SK-N-SH (cell line): ENCODE results near the gene FIGN. TPM values are rescaled to one million over a fixed set of nuclear protein-coding genes. Genes with fewer than 3 reads are reported as not detected.

Experiments used
- CTCF ChIA-PET: fragments of 300-600, 350-600 bp; formaldehyde crosslinking; extraction: SDS; loops from one replicate; lab custom pipeline; 2021; lab: Yijun Ruan, JAX
- POLR2A ChIA-PET: fragments of 350-600 bp; sonication (Branson Sonifier 250); formaldehyde crosslinking; extraction: SDS; loops from one replicate; lab custom pipeline; 2020; ENCODE audit warnings: antibody characterized with exemption, inconsistent platforms; lab: Yijun Ruan, JAX
- DNase-seq: peaks from one replicate; pipeline ENCODE4 v3.0.0; 2012
- H2AFZ ChIP-seq: fragments of 200-600 bp; sonication (generic); 2 replicates; pipeline ENCODE4 v1.8.1; 2016; ENCODE audit warnings: antibody characterized with exemption, mild to moderate bottlenecking, low read depth
- H3F3A ChIP-seq: fragments of 200-600 bp; sonication (generic); replicated peaks from 2 replicates; pipeline ENCODE3; 2016; ENCODE audit warnings: antibody characterized with exemption, mild to moderate bottlenecking; ENCODE audit not compliant: insufficient read depth
- H3K27ac ChIP-seq, 2 experiments: fragments of 200-500 bp in 1 of 2; fragments of 200-600 bp in 1 of 2; sonication (Bioruptor generic) in 1 of 2; sonication (generic), shearing (Covaris generic) in 1 of 2; 2 replicates each; pipeline versions ENCODE4 v1.5.1 to v1.6.1; 2014 to 2016; ENCODE audit warnings: low read depth in 2 of 2, inconsistent platforms in 1 of 2, low read length in 1 of 2, mild to moderate bottlenecking in 1 of 2, mixed read lengths in 1 of 2
- H3K27me3 ChIP-seq: fragments of 200-600 bp; sonication (generic), shearing (Covaris generic); 2 replicates; pipeline ENCODE4 v1.6.1; 2016; ENCODE audit warnings: mixed run types; ENCODE audit not compliant: insufficient read depth
- H3K36me3 ChIP-seq, 2 experiments: fragments of 200-500 bp in 1 of 2; fragments of 200-600 bp in 1 of 2; sonication (Bioruptor generic) in 1 of 2; sonication (generic) in 1 of 2; replicated peaks in 1 of 2; 2 replicates each; pipeline versions ENCODE3 to v1.5.1; 2014 to 2016; ENCODE audit warnings: low read length in 1 of 2, mild to moderate bottlenecking in 1 of 2; ENCODE audit not compliant: insufficient read depth in 2 of 2, control insufficient read depth in 1 of 2
- H3K4me1 ChIP-seq, 2 experiments: fragments of 200-500 bp in 1 of 2; fragments of 200-600 bp in 1 of 2; sonication (Bioruptor generic) in 1 of 2; sonication (generic), shearing (Covaris generic) in 1 of 2; 2 replicates each; pipeline versions ENCODE4 v1.5.1 to v1.6.1; 2014 to 2016; ENCODE audit warnings: low read depth in 1 of 2, low read length in 1 of 2, mixed run types in 1 of 2; ENCODE audit not compliant: insufficient read depth in 2 of 2, control insufficient read depth in 1 of 2
- H3K4me2 ChIP-seq: fragments of 200-600 bp; sonication (generic), shearing (Covaris generic); 2 replicates; pipeline ENCODE4 v1.6.1; 2017; ENCODE audit warnings: mixed run types
- H3K4me3 ChIP-seq, 2 experiments: fragments of 200-500 bp in 1 of 2; fragments of 200-600 bp in 1 of 2; sonication (Bioruptor generic) in 1 of 2; sonication (generic), shearing (Covaris generic) in 1 of 2; 2 replicates each; pipeline versions ENCODE4 v1.5.1 to v1.8.1; 2014 to 2016; ENCODE audit warnings: low read depth in 2 of 2, inconsistent platforms in 1 of 2, low read length in 1 of 2, mild to moderate bottlenecking in 1 of 2, mixed read lengths in 1 of 2, moderate library complexity in 1 of 2
- H3K79me2 ChIP-seq: fragments of 200-600 bp; sonication (generic); 2 replicates; pipeline ENCODE4 v1.8.1; 2017; ENCODE audit warnings: mild to moderate bottlenecking; ENCODE audit not compliant: insufficient read depth
- H3K9ac ChIP-seq: fragments of 200-600 bp; sonication (generic); 2 replicates; pipeline ENCODE4 v1.6.1; 2017; ENCODE audit warnings: mixed run types
- H3K9me2 ChIP-seq: fragments of 200-600 bp; sonication (generic); 2 replicates; pipeline ENCODE4 v1.6.1; 2017; ENCODE audit warnings: mixed run types
- H3K9me3 ChIP-seq: fragments of 200-600 bp; sonication (generic); 2 replicates; pipeline ENCODE4 v1.6.1; 2017; ENCODE audit warnings: mixed run types, mild to moderate bottlenecking, moderate library complexity
- H4K20me1 ChIP-seq: fragments of 200-600 bp; sonication (generic); 2 replicates; pipeline ENCODE4 v1.6.1; 2017; ENCODE audit warnings: mild to moderate bottlenecking, mixed run types; ENCODE audit not compliant: insufficient read depth
- CHD2 ChIP-seq: fragments of 150-350 bp; IDR thresholded peaks from 2 replicates; pipeline ENCODE4 v1.6.1; 2018; ENCODE audit warnings: low read length; ENCODE audit not compliant: partially characterized antibody
- EP300 ChIP-seq, 2 experiments: IDR thresholded peaks; 2 replicates each; pipeline versions ENCODE4 v1.4.0 to v1.6.1; 2012; ENCODE audit warnings: borderline replicate concordance in 1 of 2, low read depth in 1 of 2, low read length in 1 of 2
- EZH2phosphoT487 ChIP-seq: fragments of 200-600 bp; sonication (generic); IDR thresholded peaks from 2 replicates; pipeline ENCODE4 v1.6.1; 2017; ENCODE audit warnings: low read depth, mixed run types, mild to moderate bottlenecking, antibody characterized with exemption, moderate library complexity, borderline replicate concordance
- GABPA ChIP-seq: IDR thresholded peaks from 2 replicates; pipeline ENCODE4 v1.4.0; 2012; ENCODE audit warnings: low read depth, mild to moderate bottlenecking
- MEF2A ChIP-seq: IDR thresholded peaks from 2 replicates; pipeline ENCODE4 v1.4.0; 2012; ENCODE audit warnings: low read depth, borderline replicate concordance
- MXI1 ChIP-seq: IDR thresholded peaks from 2 replicates; pipeline ENCODE4 v1.6.1; 2012; ENCODE audit warnings: mild to moderate bottlenecking, low read depth, low read length, improper control_type of control experiment
- NFIC ChIP-seq: IDR thresholded peaks from 2 replicates; pipeline ENCODE4 v1.4.0; 2012; ENCODE audit warnings: borderline replicate concordance
- NRF1 ChIP-seq: IDR thresholded peaks from 2 replicates; pipeline ENCODE4 v1.6.1; 2012; ENCODE audit warnings: low read depth, mild to moderate bottlenecking, low read length
- RAD21 ChIP-seq: IDR thresholded peaks from 2 replicates; pipeline ENCODE4 v1.6.1; 2012; ENCODE audit warnings: mild to moderate bottlenecking, low read length
- RCOR1 ChIP-seq: fragments of 150-350 bp; IDR thresholded peaks from 2 replicates; pipeline ENCODE4 v1.6.1; 2017; ENCODE audit warnings: antibody characterized with exemption, low read length
- REST ChIP-seq: IDR thresholded peaks from 2 replicates; pipeline ENCODE4 v1.6.1; 2012; ENCODE audit warnings: mild to moderate bottlenecking, low read depth, low read length, moderate library complexity
- RXRA ChIP-seq: IDR thresholded peaks from 2 replicates; pipeline ENCODE4 v1.4.0; 2012; ENCODE audit warnings: low read depth, mild to moderate bottlenecking, borderline replicate concordance
- SIN3A ChIP-seq: IDR thresholded peaks from 2 replicates; pipeline ENCODE4 v1.6.1; 2012; ENCODE audit warnings: low read depth, mild to moderate bottlenecking, low read length, moderate library complexity, borderline replicate concordance
- TAF1 ChIP-seq: IDR thresholded peaks from 2 replicates; pipeline ENCODE4 v1.6.1; 2012; ENCODE audit warnings: low read depth, mild to moderate bottlenecking, low read length, moderate library complexity, borderline replicate concordance
- USF1 ChIP-seq: IDR thresholded peaks from 2 replicates; pipeline ENCODE4 v1.4.0; 2012; ENCODE audit warnings: low read depth, borderline replicate concordance
- YY1 ChIP-seq: IDR thresholded peaks from 2 replicates; pipeline ENCODE4 v1.4.0; 2012; ENCODE audit warnings: low read depth, mild to moderate bottlenecking
- WGBS: methylation state at CpG from one replicate; pipeline ENCODE4 v1.1.6; 2017; ENCODE audit warnings: low lambda C conversion rate; 5-methylcytosine and 5-hydroxymethylcytosine counted together
- polyA plus RNA-seq, 3 experiments: library from polyadenylated mRNA; depleted of rRNA; stranded (reverse); fragments of >200 nt; gene quantifications; 2 replicates each; pipeline ENCODE4 v1.2.3, GENCODE V29; 2012
- TF ChIP-seq, protein P1 (sequence below): fragments of 150-350 bp; IDR thresholded peaks from 2 replicates; pipeline ENCODE4 v1.6.1; 2017; ENCODE audit warnings: antibody characterized with exemption, low read length, low read depth, borderline replicate concordance

The FIGN gene
- polyA plus RNA-seq, 1 of the 3 experiments (the other 2 are of a cell fraction), result 0.74 TPM

GRCh38 chr2:163626208-163626607 is 109.6 kb downstream of the FIGN start:
- POLR2A ChIA-PET, result no interaction called here
- H2AFZ ChIP-seq, result no peak overlapping the region
- no peak for TF ChIP-seq RAD21
- no peak for TF ChIP-seq RXRA
- TF ChIP-seq SIN3A, result no peak
- TF ChIP-seq REST, result no peak
- no peak for TF ChIP-seq RCOR1
- TF ChIP-seq MEF2A, result no peak
- TF ChIP-seq TAF1, result no peak
- TF ChIP-seq EZH2phosphoT487, result no peak
- no peak for TF ChIP-seq GABPA
- TF ChIP-seq NRF1, result no peak
- no peak for TF ChIP-seq MXI1
- TF ChIP-seq NFIC, result no peak
- no peak for TF ChIP-seq YY1
- TF ChIP-seq USF1, result no peak
- TF ChIP-seq EP300 (IDR thresholded peaks at IDR 0.05; ENCODE audit: borderline replicate concordance in 1 of 2, low read depth in 1 of 2, low read length in 1 of 2), result no peak
- no peak for TF ChIP-seq CHD2
- TF ChIP-seq, protein P1, sequence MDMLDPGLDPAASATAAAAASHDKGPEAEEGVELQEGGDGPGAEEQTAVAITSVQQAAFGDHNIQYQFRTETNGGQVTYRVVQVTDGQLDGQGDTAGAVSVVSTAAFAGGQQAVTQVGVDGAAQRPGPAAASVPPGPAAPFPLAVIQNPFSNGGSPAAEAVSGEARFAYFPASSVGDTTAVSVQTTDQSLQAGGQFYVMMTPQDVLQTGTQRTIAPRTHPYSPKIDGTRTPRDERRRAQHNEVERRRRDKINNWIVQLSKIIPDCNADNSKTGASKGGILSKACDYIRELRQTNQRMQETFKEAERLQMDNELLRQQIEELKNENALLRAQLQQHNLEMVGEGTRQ, result no peak
- TF ChIP-seq, all 33 proteins: peak for 0
- H3K27ac ChIP-seq, result no peak overlapping the region
- no peak overlapping the region for H3K9ac ChIP-seq
- no peaks in the 10 kb centered on the region for H3F3A ChIP-seq
- 97% methylated on average over 1 of the region's 1 CpG for WGBS
- H4K20me1 ChIP-seq, result no peaks in the 10 kb centered on the region
- H3K9me2 ChIP-seq, result no peaks in the 10 kb centered on the region
- no peaks in the 10 kb centered on the region for H3K4me1 ChIP-seq
- no peaks in the 10 kb centered on the region for H3K79me2 ChIP-seq
- no peaks in the 10 kb centered on the region for H3K9me3 ChIP-seq
- H3K36me3 ChIP-seq, result no peaks in the 10 kb centered on the region
- DNase-seq, result no peak
- H3K27me3 ChIP-seq, result no peaks in the 10 kb centered on the region
- H3K4me2 ChIP-seq, result no peak overlapping the region
- no peak overlapping the region for H3K4me3 ChIP-seq
- CTCF ChIA-PET, result no interaction called here
